Hepatocyte (in vitro differentiated cells): Measurements from ENCODE around the gene URI1. TPM values are rescaled to one million over a fixed set of nuclear protein-coding genes. Genes with fewer than 3 reads are reported as not detected.

ENCODE experiments used
- DNase-seq: peaks from one replicate; pipeline ENCODE4 v3.0.0-alpha.2; 2016; ENCODE audit warnings: low spot score
- H2AFZ ChIP-seq: fragments of 200-600 bp; sonication (generic); 2 replicates; pipeline ENCODE4 v1.6.0; 2016; ENCODE audit warnings: antibody characterized with exemption, mild to moderate bottlenecking
- H3K27ac ChIP-seq: fragments of 200-600 bp; sonication (generic); 2 replicates; pipeline ENCODE4 v1.5.1; 2016; ENCODE audit warnings: mild to moderate bottlenecking
- H3K27me3 ChIP-seq: fragments of 200-600 bp; sonication (generic); 2 replicates; pipeline ENCODE4 v1.6.1; 2016
- H3K36me3 ChIP-seq: fragments of 200-600 bp; sonication (generic); replicated peaks from 2 replicates; pipeline ENCODE4 v1.5.1; 2016; ENCODE audit warnings: low read depth; ENCODE audit not compliant: insufficient read depth
- H3K4me1 ChIP-seq: fragments of 200-600 bp; sonication (generic); 2 replicates; pipeline ENCODE4 v1.5.1; 2016; ENCODE audit warnings: mild to moderate bottlenecking, moderate library complexity; ENCODE audit not compliant: insufficient read depth
- H3K4me2 ChIP-seq: fragments of 200-600 bp; sonication (generic); 2 replicates; pipeline ENCODE4 v1.6.0; 2016
- H3K4me3 ChIP-seq: fragments of 200-600 bp; sonication (generic); 2 replicates; pipeline ENCODE4 v1.5.1; 2016; ENCODE audit warnings: mild to moderate bottlenecking
- H3K79me2 ChIP-seq: fragments of 200-600 bp; sonication (generic); 2 replicates; pipeline ENCODE4 v1.6.0; 2017; ENCODE audit warnings: mild to moderate bottlenecking
- H3K9me2 ChIP-seq: fragments of 200-600 bp; sonication (generic); replicated peaks from 2 replicates; pipeline ENCODE4 v1.6.0; 2017; ENCODE audit warnings: mild to moderate bottlenecking; ENCODE audit not compliant: insufficient read depth
- H3K9me3 ChIP-seq: fragments of 200-600 bp; sonication (generic); 2 replicates; pipeline ENCODE4 v1.5.1; 2016; ENCODE audit warnings: low read depth, mild to moderate bottlenecking
- H4K20me1 ChIP-seq: fragments of 200-600 bp; sonication (generic); 2 replicates; pipeline ENCODE4 v1.6.0; 2016; ENCODE audit warnings: mild to moderate bottlenecking; ENCODE audit not compliant: insufficient read depth, poor library complexity, severe bottlenecking
- CTCF ChIP-seq: fragments of 200-600 bp; sonication (generic); IDR thresholded peaks from 2 replicates; pipeline ENCODE4 v1.5.1; 2016; ENCODE audit warnings: antibody characterized with exemption, mild to moderate bottlenecking; ENCODE audit not compliant: poor library complexity
- EZH2 ChIP-seq: fragments of 200-600 bp; sonication (generic); IDR thresholded peaks from 2 replicates; pipeline ENCODE4 v1.6.1; 2016; ENCODE audit warnings: antibody characterized with exemption, mild to moderate bottlenecking, borderline replicate concordance
- EZH2phosphoT487 ChIP-seq: fragments of 200-600 bp; sonication (generic); IDR thresholded peaks from one replicate; pipeline ENCODE4 v1.6.1; 2018; ENCODE audit warnings: antibody characterized with exemption, mild to moderate bottlenecking, low read depth, moderate library complexity; ENCODE audit not compliant: unreplicated experiment, severe bottlenecking
- WGBS: methylation state at CpG from one replicate; pipeline ENCODE4 v1.1.6; 2016; ENCODE audit warnings: low lambda C conversion rate; ENCODE audit errors: missing lambda C conversion rate; 5-methylcytosine and 5-hydroxymethylcytosine counted together
- polyA plus RNA-seq: library from polyadenylated mRNA; unstranded; fragments of >200 nt; fragmentation: Nextera tagmentation; extraction: Ambion mirVana; gene quantifications from 2 replicates; pipeline ENCODE4 v1.2.1, GENCODE V29; 2016
- total RNA-seq: library from RNA; depleted of rRNA; stranded (reverse); fragments of >200 nt; gene quantifications from 2 replicates; pipeline ENCODE4 v1.2.3, GENCODE V29; 2014

The URI1 gene
- total and polyA plus RNA-seq, 2 experiments from 2014 or later = 50.0 to 66.7 TPM

- Histone ChIP-seq H3K9me2 (no peaks in the 10 kb centered on the region), H3K27me3 (no peaks in the 10 kb centered on the region), H2AFZ (no peak overlapping the region), H3K79me2 (peaks cover 97% of the 10 kb centered on the region), H3K36me3 (no peaks in the 10 kb centered on the region), H3K9me3 (no peaks in the 10 kb centered on the region), H3K4me2 (no peak overlapping the region), H3K27ac (no peak overlapping the region), H3K4me1 (no peaks in the 10 kb centered on the region), H3K4me3 (no peak overlapping the region), H4K20me1 (peaks cover 46% of the 10 kb centered on the region)
- 96% methylated on average over 2 of the region's 2 CpGs for WGBS
- DNase-seq = no peak
- no peak for TF ChIP-seq CTCF
- no peak for TF ChIP-seq EZH2
- no peak for TF ChIP-seq EZH2phosphoT487
Measured at GRCh38 chr19:29974701-29975100, 32.7 kb downstream of the URI1 start.

- 77% methylated on average over 6 of the region's 6 CpGs for WGBS
- H3K36me3 ChIP-seq = no peaks in the 10 kb centered on the region
- DNase-seq = no peak
- H3K4me3 ChIP-seq = no peak overlapping the region
- H3K27me3 ChIP-seq = no peaks in the 10 kb centered on the region
- no peaks in the 10 kb centered on the region for H3K9me2 ChIP-seq
- peaks cover 40% of the 10 kb centered on the region for H4K20me1 ChIP-seq
- no peak overlapping the region for H3K27ac ChIP-seq
- H3K79me2 ChIP-seq = peaks cover 94% of the 10 kb centered on the region
- no peak overlapping the region for H3K4me2 ChIP-seq
- no peaks in the 10 kb centered on the region for H3K4me1 ChIP-seq
- H2AFZ ChIP-seq = no peak overlapping the region
- TF ChIP-seq EZH2phosphoT487 = no peak
- no peak for TF ChIP-seq EZH2
- no peak for TF ChIP-seq CTCF
- H3K9me3 ChIP-seq = no peaks in the 10 kb centered on the region
Measured at GRCh38 chr19:29976151-29976943, 34.3 kb downstream of the URI1 start.

- Histone ChIP-seq H3K4me1 (no peaks in the 10 kb centered on the region), H3K4me3 (no peak overlapping the region), H3K4me2 (no peak overlapping the region), H3K9me2 (no peaks in the 10 kb centered on the region), H3K36me3 (no peaks in the 10 kb centered on the region), H4K20me1 (peaks cover 31% of the 10 kb centered on the region), H3K27me3 (no peaks in the 10 kb centered on the region), H3K9me3 (no peaks in the 10 kb centered on the region), H3K27ac (no peak overlapping the region), H3K79me2 (peaks cover 92% of the 10 kb centered on the region), H2AFZ (no peak overlapping the region)
- DNase-seq = no peak
- WGBS = 80% methylated on average over 3 of the region's 3 CpGs
- TF ChIP-seq EZH2phosphoT487 = no peak
- TF ChIP-seq EZH2 = no peak
- TF ChIP-seq CTCF = no peak
Measured at GRCh38 chr19:29978080-29978479, 36.0 kb downstream of the URI1 start.
